Activated CD4-positive, alpha-beta T cell treated with anti-CD3 and anti-CD28 coated beads, Interleukin-2, amount 50 U/mL, for 16 hours (primary cell): ENCODE measurements around the gene USP30.

Experiments
- DNase-seq: peaks from one replicate; pipeline ENCODE4 v3.0.0-alpha.2; 2020

The USP30 gene

GRCh38 chr12:109098651-109099050 lies 46.3 kb downstream of the USP30 start:
- DNase-seq = no peak

- DNase-seq = no peak
Observed at GRCh38 chr12:109099431-109100020, 47.1 kb downstream of the USP30 start.

GRCh38 chr12:109100741-109101140 lies 48.4 kb downstream of the USP30 start:
- no peak for DNase-seq

- no peak for DNase-seq
Observed at GRCh38 chr12:109102491-109102890, 50.1 kb downstream of the USP30 start.

GRCh38 chr12:109105176-109105575 lies 52.8 kb downstream of the USP30 start:
- no peak for DNase-seq

- DNase-seq = no peak
Observed at GRCh38 chr12:109109746-109110350, 57.5 kb downstream of the USP30 start.

GRCh38 chr12:109110988-109111495 lies 58.7 kb downstream of the USP30 start:
- peak; percentile 55 for DNase-seq

- no peak for DNase-seq
Observed at GRCh38 chr12:109112720-109113465, 60.5 kb downstream of the USP30 start.

- DNase-seq = no peak
Observed at GRCh38 chr12:109113661-109114321, 61.4 kb downstream of the USP30 start.

GRCh38 chr12:109114644-109115043 lies 62.3 kb downstream of the USP30 start:
- DNase-seq = no peak

- no peak for DNase-seq
Observed at GRCh38 chr12:109115404-109115757, 63.0 kb downstream of the USP30 start.

- no peak for DNase-seq
Observed at GRCh38 chr12:109115758-109116610, 63.6 kb downstream of the USP30 start, which contains the start of gene ACACB. Gene ACACB (plus strand): TSS chr12:109116587. CDS start chr12:109139406, 22,819 bp downstream.

GRCh38 chr12:109116611-109116949 lies 64.2 kb downstream of the USP30 start:
- DNase-seq = no peak

- DNase-seq = no peak
Observed at GRCh38 chr12:109120095-109120494, 67.7 kb downstream of the USP30 start.

GRCh38 chr12:109120557-109120956 lies 68.2 kb downstream of the USP30 start:
- no peak for DNase-seq

- DNase-seq = no peak
Observed at GRCh38 chr12:109121346-109121880, 69.0 kb downstream of the USP30 start.

- no peak for DNase-seq
Observed at GRCh38 chr12:109124878-109125648, 72.7 kb downstream of the USP30 start.

- DNase-seq = no peak
Observed at GRCh38 chr12:109125791-109126190, 73.4 kb downstream of the USP30 start.

- no peak for DNase-seq
Observed at GRCh38 chr12:109126784-109127183, 74.4 kb downstream of the USP30 start.

GRCh38 chr12:109127533-109128242 lies 75.3 kb downstream of the USP30 start:
- DNase-seq = no peak
